SK-N-MC (cell line): Measurements from ENCODE around the gene SH2D4B.

Source experiments
- EZH2 ChIP-seq: fragments of 200-600 bp; sonication (generic); IDR thresholded peaks from one replicate; pipeline ENCODE4 v1.6.1; 2017; ENCODE audit warnings: antibody characterized with exemption
- FOXP2 ChIP-seq: optimal IDR thresholded peaks from 2 replicates; pipeline ENCODE3; 2011; ENCODE audit warnings: mild to moderate bottlenecking, moderate library complexity; ENCODE audit not compliant: insufficient read depth; ENCODE audit errors: extremely low read length, control extremely low read depth
- POLR2AphosphoS5 ChIP-seq: IDR thresholded peaks from 2 replicates; pipeline ENCODE4 v1.6.1; 2012; ENCODE audit warnings: mild to moderate bottlenecking, low read depth, low read length, borderline replicate concordance

- TF ChIP-seq EZH2 = no peak
- TF ChIP-seq POLR2AphosphoS5 = no peak
- TF ChIP-seq FOXP2 = no peak
These were observed 41.6 kb downstream of the SH2D4B start for GRCh38 chr10:80579181-80579763.
